Cardiac muscle cell (in vitro differentiated cells and primary cell): ENCODE data around the gene CDH3. TPM values are rescaled to one million over a fixed set of nuclear protein-coding genes. Genes with fewer than 3 reads are reported as not detected.

ENCODE experiments used
- DNase-seq, 2 donors: peaks; one replicate each; pipeline versions ENCODE4 v3.0.0 to v3.0.0-alpha.2; 2010 to 2017; ENCODE audit warnings: low read depth in 1 of 2, low spot score in 1 of 2
- H3K27ac ChIP-seq: fragments of 200-600 bp; sonication (generic); 2 replicates; pipeline ENCODE4 v1.5.1; 2016
- H3K27me3 ChIP-seq: fragments of 200-600 bp; sonication (generic); 2 replicates; pipeline ENCODE4 v1.6.0; 2016; ENCODE audit warnings: control low read depth
- H3K36me3 ChIP-seq: fragments of 200-600 bp; sonication (generic); 2 replicates; pipeline ENCODE4 v1.5.1; 2016; ENCODE audit warnings: control low read depth
- H3K4me1 ChIP-seq: fragments of 200-600 bp; sonication (generic); 2 replicates; pipeline ENCODE4 v1.8.1; 2017; ENCODE audit warnings: low read depth, mild to moderate bottlenecking, mixed run types
- H3K4me3 ChIP-seq: fragments of 200-600 bp; sonication (generic); 2 replicates; pipeline ENCODE4 v1.5.1; 2016; ENCODE audit warnings: mild to moderate bottlenecking
- H3K9me3 ChIP-seq: fragments of 200-600 bp; sonication (generic); 2 replicates; pipeline ENCODE4 v1.5.1; 2017; ENCODE audit warnings: low read depth, mild to moderate bottlenecking, control low read depth
- polyA plus RNA-seq: library from polyadenylated mRNA; unstranded; fragments of >200 nt; fragmentation: Nextera tagmentation; extraction: Ambion mirVana; gene quantifications from 2 replicates; pipeline ENCODE4 v1.2.1, GENCODE V29; 2016
- total RNA-seq: library from RNA; depleted of rRNA; stranded (reverse); fragments of >200 nt; gene quantifications from 2 replicates; pipeline ENCODE4 v1.2.3, GENCODE V29; 2016
- TF ChIP-seq, protein P1 (sequence below): IDR thresholded peaks from 2 replicates; pipeline ENCODE4 v1.5.1; 2012; ENCODE audit warnings: low read depth, mild to moderate bottlenecking, low read length

Gene CDH3
- total and polyA plus RNA-seq, 2 experiments from 2014 or later: 115 to 342 TPM

GRCh38 chr16:68629351-68629910 is 15.7 kb upstream of the CDH3 start:
- no peaks in the 10 kb centered on the region for H3K4me1 ChIP-seq
- TF ChIP-seq, protein P1, sequence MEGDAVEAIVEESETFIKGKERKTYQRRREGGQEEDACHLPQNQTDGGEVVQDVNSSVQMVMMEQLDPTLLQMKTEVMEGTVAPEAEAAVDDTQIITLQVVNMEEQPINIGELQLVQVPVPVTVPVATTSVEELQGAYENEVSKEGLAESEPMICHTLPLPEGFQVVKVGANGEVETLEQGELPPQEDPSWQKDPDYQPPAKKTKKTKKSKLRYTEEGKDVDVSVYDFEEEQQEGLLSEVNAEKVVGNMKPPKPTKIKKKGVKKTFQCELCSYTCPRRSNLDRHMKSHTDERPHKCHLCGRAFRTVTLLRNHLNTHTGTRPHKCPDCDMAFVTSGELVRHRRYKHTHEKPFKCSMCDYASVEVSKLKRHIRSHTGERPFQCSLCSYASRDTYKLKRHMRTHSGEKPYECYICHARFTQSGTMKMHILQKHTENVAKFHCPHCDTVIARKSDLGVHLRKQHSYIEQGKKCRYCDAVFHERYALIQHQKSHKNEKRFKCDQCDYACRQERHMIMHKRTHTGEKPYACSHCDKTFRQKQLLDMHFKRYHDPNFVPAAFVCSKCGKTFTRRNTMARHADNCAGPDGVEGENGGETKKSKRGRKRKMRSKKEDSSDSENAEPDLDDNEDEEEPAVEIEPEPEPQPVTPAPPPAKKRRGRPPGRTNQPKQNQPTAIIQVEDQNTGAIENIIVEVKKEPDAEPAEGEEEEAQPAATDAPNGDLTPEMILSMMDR: no peak
- no peaks in the 10 kb centered on the region for H3K36me3 ChIP-seq
- no peaks in the 10 kb centered on the region for H3K9me3 ChIP-seq
- no peak overlapping the region for H3K4me3 ChIP-seq
- no peak overlapping the region for H3K27ac ChIP-seq
- no peaks in the 10 kb centered on the region for H3K27me3 ChIP-seq
- no peak for DNase-seq

DNA sequence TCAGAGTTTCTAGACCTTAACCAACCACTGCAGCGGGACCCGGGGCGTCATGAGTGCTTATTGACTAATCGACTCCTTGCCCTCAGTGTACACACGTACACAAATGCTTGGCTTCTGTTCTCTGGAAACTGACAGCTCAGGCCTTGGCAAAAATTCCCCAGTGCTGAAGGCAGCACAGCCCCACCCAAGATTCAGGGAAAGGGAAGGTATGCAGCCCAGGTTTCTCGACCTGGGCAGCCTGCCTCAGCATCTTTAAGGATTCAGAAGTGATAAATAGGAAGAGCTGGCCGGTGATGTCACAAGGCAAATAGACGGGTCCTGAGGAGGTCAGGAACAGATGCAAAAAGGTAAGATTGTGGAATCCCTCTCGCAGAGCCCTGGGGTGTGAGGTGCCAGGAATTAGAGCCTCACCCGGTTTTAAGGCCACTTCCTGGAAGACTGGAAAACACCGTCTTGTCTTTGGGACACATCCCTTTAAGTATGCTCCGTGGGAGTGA is 9.0 kb upstream of the CDH3 start:
- Histone ChIP-seq H3K27me3 (no peaks in the 10 kb centered on the region), H3K36me3 (no peaks in the 10 kb centered on the region), H3K27ac (no peak overlapping the region), H3K4me3 (no peak overlapping the region), H3K4me1 (no peaks in the 10 kb centered on the region), H3K9me3 (no peaks in the 10 kb centered on the region)
- no peak for DNase-seq
- TF ChIP-seq, protein P1: no peak

DNA sequence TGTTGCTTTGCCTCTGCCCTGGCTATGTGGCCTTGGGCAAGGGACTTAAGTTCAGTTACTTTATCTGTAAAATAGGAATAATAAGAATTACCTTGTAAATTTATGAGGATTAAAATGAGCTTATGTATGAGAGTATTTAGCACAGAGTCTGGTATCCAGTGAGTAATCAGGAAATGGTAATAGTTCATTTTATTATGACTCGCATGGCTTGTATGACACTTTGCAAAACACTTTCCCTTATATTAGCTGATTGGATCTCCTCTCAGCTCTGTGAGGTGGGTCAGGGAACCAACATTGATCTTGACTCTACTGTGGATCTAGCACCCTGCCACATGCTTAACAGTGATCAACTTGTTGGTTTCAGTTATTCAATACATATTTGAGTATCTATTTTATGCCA is 8.3 kb upstream of the CDH3 start:
- Histone ChIP-seq H3K4me3 (no peak overlapping the region), H3K27ac (no peak overlapping the region), H3K4me1 (no peaks in the 10 kb centered on the region), H3K27me3 (no peaks in the 10 kb centered on the region), H3K36me3 (no peaks in the 10 kb centered on the region), H3K9me3 (no peaks in the 10 kb centered on the region)
- TF ChIP-seq, protein P1: no peak
- no peak for DNase-seq

DNA sequence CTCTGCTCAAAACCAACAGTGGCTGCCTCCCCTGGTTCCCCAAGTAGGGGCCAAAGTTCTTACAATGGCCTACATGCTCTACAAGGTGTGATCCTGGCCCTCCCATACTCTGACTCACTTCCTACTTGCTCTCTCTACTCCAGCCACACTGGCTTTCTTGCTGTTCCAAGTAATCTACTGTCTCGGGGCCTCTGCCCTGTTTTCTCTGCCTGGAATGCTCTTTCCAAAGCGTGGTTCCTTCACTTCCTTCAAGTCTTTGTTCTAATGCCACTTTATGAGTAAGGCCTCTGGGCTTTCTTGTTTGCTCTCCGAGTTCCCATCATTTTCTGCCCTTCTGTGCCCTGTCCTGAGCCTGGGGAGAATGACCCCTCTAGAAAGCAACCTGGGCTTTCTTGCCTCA is 4.1 kb upstream of the CDH3 start:
- H3K27ac ChIP-seq: no peak overlapping the region
- no peak overlapping the region for H3K4me3 ChIP-seq
- TF ChIP-seq, protein P1: no peak
- peaks cover 11% of the 10 kb centered on the region for H3K4me1 ChIP-seq
- no peaks in the 10 kb centered on the region for H3K9me3 ChIP-seq
- DNase-seq: peak in 1 of 2 donors; percentile 56
- no peaks in the 10 kb centered on the region for H3K27me3 ChIP-seq
- H3K36me3 ChIP-seq: no peaks in the 10 kb centered on the region

- no peak for DNase-seq
- Histone ChIP-seq H3K9me3 (no peaks in the 10 kb centered on the region), H3K36me3 (no peaks in the 10 kb centered on the region), H3K4me3 (no peak overlapping the region), H3K27ac (peak overlapping the region; percentile 62), H3K27me3 (no peaks in the 10 kb centered on the region), H3K4me1 (peaks cover 17% of the 10 kb centered on the region)
- TF ChIP-seq, protein P1: no peak
Measured at GRCh38 chr16:68642047-68642435, 3.1 kb upstream of the CDH3 start.
